RWPE2 (cell line): ENCODE data around the gene HMX1.

ENCODE experiments used
- ATAC-seq: fragments of 200-7000 bp; cut with Tn5 transposase; 3 replicates; pipeline ENCODE4 v1.9.1; 2021; ENCODE audit warnings: low read depth
- DNase-seq: peaks from one replicate; pipeline ENCODE4 v3.0.0-alpha.2; 2020; ENCODE audit warnings: low spot score
- H3K27ac ChIP-seq: fragments of 450-650 bp; 2 replicates; pipeline ENCODE4 v1.5.1; 2017; ENCODE audit warnings: mild to moderate bottlenecking; ENCODE audit not compliant: poor library complexity, severe bottlenecking
- H3K27me3 ChIP-seq: fragments of 250-450 bp; sonication (Bioruptor Pico); 2 replicates; pipeline ENCODE4 v1.5.1; 2021; ENCODE audit warnings: mild to moderate bottlenecking, moderate library complexity; ENCODE audit not compliant: insufficient read depth, poor library complexity, severe bottlenecking
- H3K36me3 ChIP-seq: fragments of 250-450 bp; sonication (Bioruptor Pico); 2 replicates; pipeline ENCODE4 v1.5.1; 2020; ENCODE audit warnings: low read depth, mild to moderate bottlenecking, moderate library complexity
- H3K4me1 ChIP-seq: fragments of 250-450 bp; sonication (Bioruptor Pico); 2 replicates; pipeline ENCODE4 v1.5.1; 2021; ENCODE audit warnings: mild to moderate bottlenecking, moderate library complexity; ENCODE audit not compliant: insufficient read depth, poor library complexity, severe bottlenecking
- H3K4me3 ChIP-seq: fragments of 250-450 bp; sonication (Bioruptor Pico); 2 replicates; pipeline ENCODE4 v1.5.1; 2021; ENCODE audit warnings: mild to moderate bottlenecking, moderate library complexity; ENCODE audit not compliant: severe bottlenecking
- H3K9me3 ChIP-seq: fragments of 250-450 bp; sonication (Bioruptor Pico); 2 replicates; pipeline ENCODE4 v1.5.1; 2021; ENCODE audit warnings: mild to moderate bottlenecking, moderate library complexity; ENCODE audit not compliant: severe bottlenecking
- CTCF ChIP-seq: fragments of 450-650 bp; IDR thresholded peaks from one replicate; pipeline ENCODE4 v1.5.1; 2017; ENCODE audit warnings: mild to moderate bottlenecking, moderate library complexity; ENCODE audit not compliant: poor library complexity, severe bottlenecking

The HMX1 gene

GRCh38 chr4:8844976-8845690, 26.5 kb downstream of the HMX1 start:
- Histone ChIP-seq H3K27me3 (peaks cover 18% of the 10 kb centered on the region), H3K4me3 (no peak overlapping the region), H3K9me3 (no peaks in the 10 kb centered on the region), H3K4me1 (no peaks in the 10 kb centered on the region), H3K27ac (no peak overlapping the region), H3K36me3 (no peaks in the 10 kb centered on the region)
- DNase-seq (no peak), ATAC-seq (no peak)
- no peak for TF ChIP-seq CTCF

GRCh38 chr4:8843597-8843996, 28.0 kb downstream of the HMX1 start:
- H3K36me3 ChIP-seq = no peaks in the 10 kb centered on the region
- ATAC-seq (no peak), DNase-seq (no peak)
- TF ChIP-seq CTCF = no peak
- peaks cover 11% of the 10 kb centered on the region for H3K27me3 ChIP-seq
- H3K4me3 ChIP-seq = no peak overlapping the region
- H3K27ac ChIP-seq = no peak overlapping the region
- no peaks in the 10 kb centered on the region for H3K4me1 ChIP-seq
- H3K9me3 ChIP-seq = no peaks in the 10 kb centered on the region

- TF ChIP-seq CTCF = no peak
- ATAC-seq (no peak), DNase-seq (no peak)
- Histone ChIP-seq H3K4me1 (no peaks in the 10 kb centered on the region), H3K9me3 (no peaks in the 10 kb centered on the region), H3K27ac (no peak overlapping the region), H3K27me3 (peaks cover 8% of the 10 kb centered on the region), H3K4me3 (no peak overlapping the region), H3K36me3 (no peaks in the 10 kb centered on the region)
Measured at GRCh38 chr4:8842614-8843013, 29.0 kb downstream of the HMX1 start.

- TF ChIP-seq CTCF = no peak
- Histone ChIP-seq H3K9me3 (no peaks in the 10 kb centered on the region), H3K36me3 (no peaks in the 10 kb centered on the region), H3K27ac (no peak overlapping the region), H3K27me3 (peaks cover 7% of the 10 kb centered on the region), H3K4me3 (no peak overlapping the region), H3K4me1 (no peaks in the 10 kb centered on the region)
- DNase-seq (no peak), ATAC-seq (no peak)
Measured at GRCh38 chr4:8841678-8842268, 29.9 kb downstream of the HMX1 start.
